SH-SY5Y (cell line): ENCODE measurements around the gene BPIFB1.

Experiments used
- GATA2 ChIP-seq: IDR thresholded peaks from 2 replicates; pipeline ENCODE4 v1.6.1; 2011; ENCODE audit warnings: mild to moderate bottlenecking, low read depth, low read length
- GATA3 ChIP-seq: IDR thresholded peaks from 2 replicates; pipeline ENCODE4 v1.6.1; 2011; ENCODE audit warnings: low read depth, mild to moderate bottlenecking, low read length, moderate library complexity

GRCh38 chr20:33337119-33337518 is 54.1 kb downstream of the BPIFB1 start:
- TF ChIP-seq GATA3 (no peak), GATA2 (no peak)
